ENCODE data around the gene ADGRA1.

GRCh38 chr10:133070810-133071209, 16.9 kb upstream of the ADGRA1 start:
- TF ChIP-seq POLR2AphosphoS5 (IDR thresholded peaks at IDR 0.05): no peak
- TF ChIP-seq CTCF (IDR thresholded peaks at IDR 0.05): no peak
- TF ChIP-seq POLR2A (IDR thresholded peaks at IDR 0.05): no peak
- no peak for TF ChIP-seq EP300 (IDR thresholded peaks at IDR 0.05)

Measured in sigmoid colon (tissue), 4 donors.